GM21526 (cell line): ENCODE measurements around the gene ADARB1.

Experiments
- ATAC-seq: cut with Tn5 transposase; IDR thresholded peaks from one replicate; pipeline ENCODE4 v1.9.1; 2021; ENCODE audit warnings: moderate library complexity; ENCODE audit not compliant: unreplicated experiment, low FRiP score

Gene ADARB1

GRCh38 chr21:45146801-45147200, 72.4 kb downstream of the ADARB1 start:
- no peak for ATAC-seq

- ATAC-seq, result no peak
Observed at GRCh38 chr21:45147473-45148315, 73.3 kb downstream of the ADARB1 start.

- ATAC-seq, result no peak
Observed at GRCh38 chr21:45148316-45148990, 74.1 kb downstream of the ADARB1 start.

- no peak for ATAC-seq
Observed at GRCh38 chr21:45149021-45149420, 74.6 kb downstream of the ADARB1 start.

- no peak for ATAC-seq
Observed at GRCh38 chr21:45150638-45151131, 76.3 kb downstream of the ADARB1 start.

- ATAC-seq, result no peak
Observed at GRCh38 chr21:45151445-45152160, 77.2 kb downstream of the ADARB1 start.

- no peak for ATAC-seq
Observed at GRCh38 chr21:45152265-45152746, 77.9 kb downstream of the ADARB1 start.

- ATAC-seq, result no peak
Observed at GRCh38 chr21:45153358-45154318, 79.3 kb downstream of the ADARB1 start.

- no peak for ATAC-seq
Observed at GRCh38 chr21:45154511-45155508, 80.4 kb downstream of the ADARB1 start.

- no peak for ATAC-seq
Observed at GRCh38 chr21:45155910-45156309, 81.5 kb downstream of the ADARB1 start.

GRCh38 chr21:45156459-45156858, 82.1 kb downstream of the ADARB1 start:
- no peak for ATAC-seq

GRCh38 chr21:45157932-45158331, 83.6 kb downstream of the ADARB1 start:
- no peak for ATAC-seq

GRCh38 chr21:45158491-45159423, 84.4 kb downstream of the ADARB1 start:
- no peak for ATAC-seq

GRCh38 chr21:45160198-45160597, 85.8 kb downstream of the ADARB1 start:
- no peak for ATAC-seq

GRCh38 chr21:45161038-45161945, 86.9 kb downstream of the ADARB1 start:
- ATAC-seq, result no peak

GRCh38 chr21:45162115-45162514, 87.7 kb downstream of the ADARB1 start:
- ATAC-seq, result no peak

GRCh38 chr21:45162809-45163208, 88.4 kb downstream of the ADARB1 start:
- ATAC-seq, result no peak
